Neural crest cell (in vitro differentiated cells): ENCODE data around the gene KLHL24. TPM values are rescaled to one million over a fixed set of nuclear protein-coding genes. Genes with fewer than 3 reads are reported as not detected.

Experiments
- DNase-seq: peaks from one replicate; pipeline ENCODE4 v3.0.0; 2021; ENCODE audit warnings: low read depth, mixed read lengths, low spot score
- H3K27ac Mint-ChIP-seq: one replicate; pipeline ENCODE4 v1.8.0; 2021; ENCODE audit warnings: mild to moderate bottlenecking, mixed read lengths; ENCODE audit not compliant: unreplicated experiment
- H3K27me3 Mint-ChIP-seq: 2 replicates; pipeline ENCODE4 v1.8.0; 2021; ENCODE audit warnings: low read depth, mild to moderate bottlenecking, mixed read lengths
- H3K36me3 Mint-ChIP-seq: 2 replicates; pipeline ENCODE4 v1.8.0; 2021; ENCODE audit warnings: low read depth, mild to moderate bottlenecking, mixed read lengths
- H3K4me1 Mint-ChIP-seq: 2 replicates; pipeline ENCODE4 v1.8.0; 2021; ENCODE audit warnings: mixed read lengths
- H3K4me3 Mint-ChIP-seq: one replicate; pipeline ENCODE4 v1.8.0; 2021; ENCODE audit warnings: mild to moderate bottlenecking, mixed read lengths
- H3K9me3 Mint-ChIP-seq: 2 replicates; pipeline ENCODE4 v1.8.0; 2021; ENCODE audit warnings: mixed read lengths
- CTCF ChIP-seq: fragments of 200-600 bp; sonication (generic); conservative IDR thresholded peaks from 2 replicates; pipeline ENCODE4 v1.5.0; 2021; ENCODE audit warnings: antibody characterized with exemption, mild to moderate bottlenecking
- long read RNA-seq: library from polyadenylated mRNA; unstranded; transcript quantifications from one replicate; pipeline ENCODE4 v2.0.0, GENCODE V29; 2020
- total RNA-seq: library from RNA; stranded (reverse); gene quantifications from 2 replicates; pipeline ENCODE4 v1.2.1, GENCODE V29; 2021

KLHL24 gene
- 19.0 and 23.7 TPM in 2 replicates for total RNA-seq
- long read RNA-seq, full-length matches to known transcripts, result 19 of 35 reads
- long read RNA-seq, partial matches to known transcripts, result 3 of 35 reads
- long read RNA-seq, other reads (novel, unspliced or antisense), result 13 of 35 reads

- peak within 1 kb of the TSS; percentile 99 for H3K4me3 Mint-ChIP-seq
- H3K36me3 Mint-ChIP-seq, result no peaks in the 10 kb centered on the region
- peak within 1 kb of the TSS; percentile 97 for H3K27ac Mint-ChIP-seq
- no peaks in the 10 kb centered on the region for H3K27me3 Mint-ChIP-seq
- no peaks in the 10 kb centered on the region for H3K9me3 Mint-ChIP-seq
- TF ChIP-seq CTCF, result peak; percentile 26
- peaks cover 22% of the 10 kb centered on the region for H3K4me1 Mint-ChIP-seq
- peak; percentile 88 for DNase-seq
Measured at GRCh38 chr3:183635431-183636220, at the start of gene KLHL24. KLHL24 (plus strand) TSS chr3:183635623; CDS start chr3:183650357, 14,734 bp downstream.

- Mint-ChIP-seq H3K36me3 (no peaks in the 10 kb centered on the region), H3K9me3 (no peaks in the 10 kb centered on the region), H3K27me3 (no peaks in the 10 kb centered on the region), H3K27ac (no peak overlapping the region), H3K4me3 (no peak overlapping the region), H3K4me1 (peaks cover 37% of the 10 kb centered on the region)
- no peak for DNase-seq
- TF ChIP-seq CTCF, result no peak
Measured at GRCh38 chr3:183586477-183586876, 48.9 kb upstream of the KLHL24 start.

GRCh38 chr3:183587336-183587735 is 48.1 kb upstream of the KLHL24 start:
- DNase-seq, result no peak
- H3K27me3 Mint-ChIP-seq, result no peaks in the 10 kb centered on the region
- H3K36me3 Mint-ChIP-seq, result no peaks in the 10 kb centered on the region
- H3K4me3 Mint-ChIP-seq, result no peak overlapping the region
- no peak for TF ChIP-seq CTCF
- peaks cover 38% of the 10 kb centered on the region for H3K4me1 Mint-ChIP-seq
- no peaks in the 10 kb centered on the region for H3K9me3 Mint-ChIP-seq
- H3K27ac Mint-ChIP-seq, result no peak overlapping the region

- H3K4me3 Mint-ChIP-seq, result no peak overlapping the region
- H3K27me3 Mint-ChIP-seq, result no peaks in the 10 kb centered on the region
- H3K36me3 Mint-ChIP-seq, result no peaks in the 10 kb centered on the region
- H3K9me3 Mint-ChIP-seq, result no peaks in the 10 kb centered on the region
- DNase-seq, result no peak
- no peak overlapping the region for H3K27ac Mint-ChIP-seq
- TF ChIP-seq CTCF, result no peak
- H3K4me1 Mint-ChIP-seq, result peaks cover 10% of the 10 kb centered on the region
Measured at GRCh38 chr3:183590442-183590841, 45.0 kb upstream of the KLHL24 start.

- Mint-ChIP-seq H3K4me3 (no peak overlapping the region), H3K9me3 (peaks cover 6% of the 10 kb centered on the region), H3K27ac (no peak overlapping the region), H3K4me1 (peaks cover 10% of the 10 kb centered on the region), H3K36me3 (no peaks in the 10 kb centered on the region), H3K27me3 (no peaks in the 10 kb centered on the region)
- TF ChIP-seq CTCF, result peak; percentile 27
- DNase-seq, result no peak
Measured at GRCh38 chr3:183591881-183592521, 43.4 kb upstream of the KLHL24 start.
